Mononuclear cell (primary cell): Measurements from ENCODE around the gene PAX3. TPM values are rescaled to one million over a fixed set of nuclear protein-coding genes. Genes with fewer than 3 reads are reported as not detected.
"Not testable (repeated sequence)": the region's sequence is repeated elsewhere in the genome, so short reads cannot be mapped to it uniquely, and the experiment has no call there.

ENCODE experiments used
- H3K27me3 ChIP-seq: 2 replicates; pipeline ENCODE4 v1.6.0; 2011; ENCODE audit warnings: low read length, control low read depth; ENCODE audit not compliant: insufficient read depth
- H3K4me1 ChIP-seq: 2 replicates; pipeline ENCODE4 v1.5.1; 2011; ENCODE audit warnings: mild to moderate bottlenecking, low read length, control low read depth; ENCODE audit not compliant: insufficient read depth
- H3K4me3 ChIP-seq: 2 replicates; pipeline ENCODE4 v1.5.1; 2011; ENCODE audit warnings: mild to moderate bottlenecking, low read length, moderate library complexity
- H3K9me3 ChIP-seq: 2 replicates; pipeline ENCODE4 v1.5.1; 2011; ENCODE audit warnings: low read depth, mild to moderate bottlenecking, control low read depth, low read length
- total RNA-seq: library from RNA; depleted of rRNA; stranded (reverse); fragments of >200 nt; gene quantifications from one replicate; pipeline ENCODE4 v1.2.3, GENCODE V29; 2012

The PAX3 gene
- total RNA-seq, 1 donor: 0.21 TPM

- Histone ChIP-seq H3K4me1 (no peaks in the 10 kb centered on the region), H3K4me3 (no peak overlapping the region), H3K9me3 (no peaks in the 10 kb centered on the region), H3K27me3 (no peaks in the 10 kb centered on the region)
Measured at GRCh38 chr2:222205136-222205535, 93.7 kb downstream of the PAX3 start.

GRCh38 chr2:222203041-222203440 lies 95.8 kb downstream of the PAX3 start:
- Histone ChIP-seq H3K27me3 (no peaks in the 10 kb centered on the region), H3K4me3 (no peak overlapping the region), H3K9me3 (no peaks in the 10 kb centered on the region), H3K4me1 (no peaks in the 10 kb centered on the region)

- Histone ChIP-seq H3K4me3 (no peak overlapping the region), H3K9me3 (no peaks in the 10 kb centered on the region), H3K27me3 (no peaks in the 10 kb centered on the region), H3K4me1 (no peaks in the 10 kb centered on the region)
Measured at GRCh38 chr2:222196159-222196558, 102.6 kb downstream of the PAX3 start.

GRCh38 chr2:222194669-222195068 lies 104.1 kb downstream of the PAX3 start:
- Histone ChIP-seq H3K4me1 (no peaks in the 10 kb centered on the region), H3K9me3 (no peaks in the 10 kb centered on the region), H3K4me3 (no peak overlapping the region), H3K27me3 (no peaks in the 10 kb centered on the region)

GRCh38 chr2:222193328-222193983 lies 105.3 kb downstream of the PAX3 start:
- H3K27me3 ChIP-seq: no peaks in the 10 kb centered on the region
- H3K4me1 ChIP-seq: no peaks in the 10 kb centered on the region
- H3K9me3 ChIP-seq: no peaks in the 10 kb centered on the region
- H3K4me3 ChIP-seq: no peak overlapping the region

GRCh38 chr2:222180619-222181018 lies 118.2 kb downstream of the PAX3 start:
- Histone ChIP-seq H3K9me3 (no peaks in the 10 kb centered on the region), H3K27me3 (no peaks in the 10 kb centered on the region), H3K4me1 (no peaks in the 10 kb centered on the region), H3K4me3 (no peak overlapping the region)

- no peaks in the 10 kb centered on the region for H3K4me1 ChIP-seq
- H3K9me3 ChIP-seq: no peaks in the 10 kb centered on the region
- no peaks in the 10 kb centered on the region for H3K27me3 ChIP-seq
- no peak overlapping the region for H3K4me3 ChIP-seq
Measured at GRCh38 chr2:222179592-222179991, 119.2 kb downstream of the PAX3 start.

GRCh38 chr2:222178450-222178849 lies 120.3 kb downstream of the PAX3 start:
- Histone ChIP-seq H3K27me3 (no peaks in the 10 kb centered on the region), H3K4me1 (no peaks in the 10 kb centered on the region), H3K4me3 (no peak overlapping the region), H3K9me3 (no peaks in the 10 kb centered on the region)

- H3K4me1 ChIP-seq: no peaks in the 10 kb centered on the region
- H3K4me3 ChIP-seq: no peak overlapping the region
- H3K9me3 ChIP-seq: no peaks in the 10 kb centered on the region
- no peaks in the 10 kb centered on the region for H3K27me3 ChIP-seq
Measured at GRCh38 chr2:222176890-222177289, 121.9 kb downstream of the PAX3 start.

GRCh38 chr2:222174450-222174849 lies 124.3 kb downstream of the PAX3 start:
- H3K9me3 ChIP-seq: no peaks in the 10 kb centered on the region
- H3K27me3 ChIP-seq: no peaks in the 10 kb centered on the region
- no peak overlapping the region for H3K4me3 ChIP-seq
- H3K4me1 ChIP-seq: no peaks in the 10 kb centered on the region

GRCh38 chr2:222169346-222169745 lies 129.5 kb downstream of the PAX3 start:
- H3K27me3 ChIP-seq: no peaks in the 10 kb centered on the region
- no peaks in the 10 kb centered on the region for H3K9me3 ChIP-seq
- H3K4me1 ChIP-seq: no peaks in the 10 kb centered on the region
- no peak overlapping the region for H3K4me3 ChIP-seq

GRCh38 chr2:222167762-222168161 lies 131.0 kb downstream of the PAX3 start:
- H3K4me1 ChIP-seq: no peaks in the 10 kb centered on the region
- H3K4me3 ChIP-seq: no peak overlapping the region
- no peaks in the 10 kb centered on the region for H3K9me3 ChIP-seq
- no peaks in the 10 kb centered on the region for H3K27me3 ChIP-seq

- H3K4me1 ChIP-seq: no peaks in the 10 kb centered on the region
- no peak overlapping the region for H3K4me3 ChIP-seq
- no peaks in the 10 kb centered on the region for H3K27me3 ChIP-seq
- H3K9me3 ChIP-seq: no peaks in the 10 kb centered on the region
Measured at GRCh38 chr2:222160944-222161343, 137.9 kb downstream of the PAX3 start.

- no peaks in the 10 kb centered on the region for H3K4me1 ChIP-seq
- H3K4me3 ChIP-seq: no peak overlapping the region
- no peaks in the 10 kb centered on the region for H3K9me3 ChIP-seq
- no peaks in the 10 kb centered on the region for H3K27me3 ChIP-seq
Measured at GRCh38 chr2:222160125-222160524, 138.7 kb downstream of the PAX3 start.

- H3K4me3 ChIP-seq: no peak overlapping the region
- H3K9me3 ChIP-seq: no peaks in the 10 kb centered on the region
- H3K27me3 ChIP-seq: no peaks in the 10 kb centered on the region
- no peaks in the 10 kb centered on the region for H3K4me1 ChIP-seq
Measured at GRCh38 chr2:222159221-222159620, 139.6 kb downstream of the PAX3 start.

- not testable (repeated sequence) for H3K27me3 ChIP-seq, H3K4me3 ChIP-seq, H3K4me1 ChIP-seq, H3K9me3 ChIP-seq
Measured at GRCh38 chr2:222155003-222155664, 143.7 kb downstream of the PAX3 start.
